Activated CD8-positive, alpha-beta T cell treated with anti-CD3 and anti-CD28 coated beads for 36 hours (primary cell): ENCODE measurements around the gene NCOR2. TPM values are rescaled to one million over a fixed set of nuclear protein-coding genes. Genes with fewer than 3 reads are reported as not detected.

Experiments
- ATAC-seq: fragments of 200-7000 bp; cut with Tn5 transposase; one replicate; pipeline ENCODE4 v1.10.0; 2021; ENCODE audit warnings: mild to moderate bottlenecking, moderate library complexity
- CTCF ChIA-PET: fragments of 350-600 bp; sonication (Branson Sonifier 250); formaldehyde crosslinking; loops from one replicate; lab custom pipeline; 2021; ENCODE audit warnings: antibody characterized with exemption; lab: Charles Lee
- POLR2A ChIA-PET: fragments of 350-600 bp; sonication (Branson Sonifier 250); formaldehyde crosslinking; loops from one replicate; lab custom pipeline; 2021; ENCODE audit warnings: antibody characterized with exemption; lab: Charles Lee
- DNase-seq: peaks from one replicate; pipeline ENCODE4 v3.0.0-alpha.2; 2020
- H3K27ac Mint-ChIP-seq: one replicate; pipeline ENCODE4 v1.8.0; 2021; ENCODE audit warnings: mild to moderate bottlenecking, mixed read lengths
- H3K27me3 Mint-ChIP-seq: one replicate; pipeline ENCODE4 v1.8.0; 2021; ENCODE audit warnings: mixed read lengths
- H3K36me3 Mint-ChIP-seq: one replicate; pipeline ENCODE4 v1.8.0; 2021; ENCODE audit warnings: low read depth, mixed read lengths
- H3K4me1 Mint-ChIP-seq: one replicate; pipeline ENCODE4 v1.8.0; 2021; ENCODE audit warnings: low read depth, mixed read lengths
- H3K4me3 Mint-ChIP-seq: one replicate; pipeline ENCODE4 v1.8.0; 2021; ENCODE audit warnings: mild to moderate bottlenecking, moderate library complexity, mixed read lengths
- H3K9me3 Mint-ChIP-seq: one replicate; pipeline ENCODE4 v1.8.0; 2021; ENCODE audit warnings: mixed read lengths
- intact Hi-C: fragments of 100-400 bp; cut with micrococcal nuclease; formaldehyde crosslinking; loops from one replicate; pipeline ENCODE4 v1.10.0; 2022
- total RNA-seq, 2 experiments: library from RNA; stranded (reverse); gene quantifications; one replicate each; pipeline ENCODE4 v1.2.3, GENCODE V29; 2021
- TF ChIP-seq, protein P1 (sequence below): fragments of 200-600 bp; IDR thresholded peaks from one replicate; pipeline ENCODE4 v1.8.0; 2022; ENCODE audit warnings: antibody characterized with exemption, mild to moderate bottlenecking

Gene NCOR2
- total RNA-seq, 2 experiments from 2014 or later, result 105 to 110 TPM

DNA sequence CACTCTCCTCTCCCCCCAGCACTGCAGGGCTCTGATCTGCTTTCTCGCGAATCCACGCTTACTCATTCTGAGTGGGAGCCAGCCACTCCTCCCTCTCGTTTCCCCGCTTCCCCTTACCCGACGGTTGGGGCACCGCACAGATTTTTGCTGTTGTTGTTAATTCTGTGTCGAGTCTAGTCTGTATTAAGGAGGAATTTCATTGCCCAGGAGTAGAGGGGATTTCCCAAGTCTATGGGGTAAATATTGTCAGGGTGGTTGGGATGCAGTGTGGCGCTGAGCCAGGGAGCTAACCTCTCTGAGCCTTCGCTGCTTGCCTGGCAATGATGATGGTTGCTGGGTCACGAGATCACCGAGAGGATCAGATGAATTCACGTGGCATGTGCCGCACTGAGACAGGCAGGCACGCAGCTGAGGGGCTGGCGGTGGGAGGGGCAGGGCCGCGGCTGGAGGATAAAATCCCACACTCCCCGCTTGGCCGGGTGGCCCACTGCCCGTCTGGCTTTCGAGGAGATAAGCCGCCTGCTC is 18.5 kb downstream of the NCOR2 start:
- Mint-ChIP-seq H3K36me3 (peaks cover 6% of the 10 kb centered on the region), H3K9me3 (no peaks in the 10 kb centered on the region), H3K27ac (peak overlapping the region; percentile 36), H3K27me3 (no peaks in the 10 kb centered on the region), H3K4me3 (no peak overlapping the region), H3K4me1 (peaks cover 84% of the 10 kb centered on the region)
- ChIA-PET POLR2A (no interaction called here), CTCF (no interaction called here)
- ATAC-seq (peak; percentile 54), DNase-seq (peak; percentile 62)
- TF ChIP-seq, protein P1, sequence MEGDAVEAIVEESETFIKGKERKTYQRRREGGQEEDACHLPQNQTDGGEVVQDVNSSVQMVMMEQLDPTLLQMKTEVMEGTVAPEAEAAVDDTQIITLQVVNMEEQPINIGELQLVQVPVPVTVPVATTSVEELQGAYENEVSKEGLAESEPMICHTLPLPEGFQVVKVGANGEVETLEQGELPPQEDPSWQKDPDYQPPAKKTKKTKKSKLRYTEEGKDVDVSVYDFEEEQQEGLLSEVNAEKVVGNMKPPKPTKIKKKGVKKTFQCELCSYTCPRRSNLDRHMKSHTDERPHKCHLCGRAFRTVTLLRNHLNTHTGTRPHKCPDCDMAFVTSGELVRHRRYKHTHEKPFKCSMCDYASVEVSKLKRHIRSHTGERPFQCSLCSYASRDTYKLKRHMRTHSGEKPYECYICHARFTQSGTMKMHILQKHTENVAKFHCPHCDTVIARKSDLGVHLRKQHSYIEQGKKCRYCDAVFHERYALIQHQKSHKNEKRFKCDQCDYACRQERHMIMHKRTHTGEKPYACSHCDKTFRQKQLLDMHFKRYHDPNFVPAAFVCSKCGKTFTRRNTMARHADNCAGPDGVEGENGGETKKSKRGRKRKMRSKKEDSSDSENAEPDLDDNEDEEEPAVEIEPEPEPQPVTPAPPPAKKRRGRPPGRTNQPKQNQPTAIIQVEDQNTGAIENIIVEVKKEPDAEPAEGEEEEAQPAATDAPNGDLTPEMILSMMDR, result no peak
- intact Hi-C loops, result loop anchor here (10.0 kb wide), 1 partner anchor 94 kb away; no protein-coding TSS in a partner anchor

DNA sequence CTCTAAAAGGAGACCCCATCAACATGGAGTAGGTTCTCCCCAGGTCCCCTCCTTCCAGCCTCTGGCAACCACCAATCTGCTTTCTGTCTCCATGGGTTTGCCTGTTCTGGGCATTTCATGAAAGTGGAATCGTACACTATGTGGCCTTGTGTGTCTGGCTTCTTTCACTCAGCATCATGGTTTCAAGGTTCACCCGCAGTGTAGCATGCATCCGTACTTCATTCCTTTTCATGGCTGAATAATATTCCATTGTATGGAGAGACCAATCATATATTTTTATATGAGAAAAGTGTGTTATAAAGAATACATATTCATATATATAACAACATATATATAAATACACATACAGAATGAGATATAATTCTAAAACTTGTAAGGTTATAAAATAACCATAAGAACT is 19.8 kb downstream of the NCOR2 start:
- CTCF ChIA-PET, result no interaction called here
- Mint-ChIP-seq H3K4me3 (no peak overlapping the region), H3K27me3 (no peaks in the 10 kb centered on the region), H3K27ac (no peak overlapping the region), H3K9me3 (no peaks in the 10 kb centered on the region), H3K36me3 (peaks cover 6% of the 10 kb centered on the region), H3K4me1 (peaks cover 81% of the 10 kb centered on the region)
- intact Hi-C loops, result loop anchor here (10.0 kb wide), 1 partner anchor 93 kb away; no protein-coding TSS in a partner anchor
- POLR2A ChIA-PET, result no interaction called here
- TF ChIP-seq, protein P1, result no peak
- DNase-seq (no peak), ATAC-seq (no peak)

DNA sequence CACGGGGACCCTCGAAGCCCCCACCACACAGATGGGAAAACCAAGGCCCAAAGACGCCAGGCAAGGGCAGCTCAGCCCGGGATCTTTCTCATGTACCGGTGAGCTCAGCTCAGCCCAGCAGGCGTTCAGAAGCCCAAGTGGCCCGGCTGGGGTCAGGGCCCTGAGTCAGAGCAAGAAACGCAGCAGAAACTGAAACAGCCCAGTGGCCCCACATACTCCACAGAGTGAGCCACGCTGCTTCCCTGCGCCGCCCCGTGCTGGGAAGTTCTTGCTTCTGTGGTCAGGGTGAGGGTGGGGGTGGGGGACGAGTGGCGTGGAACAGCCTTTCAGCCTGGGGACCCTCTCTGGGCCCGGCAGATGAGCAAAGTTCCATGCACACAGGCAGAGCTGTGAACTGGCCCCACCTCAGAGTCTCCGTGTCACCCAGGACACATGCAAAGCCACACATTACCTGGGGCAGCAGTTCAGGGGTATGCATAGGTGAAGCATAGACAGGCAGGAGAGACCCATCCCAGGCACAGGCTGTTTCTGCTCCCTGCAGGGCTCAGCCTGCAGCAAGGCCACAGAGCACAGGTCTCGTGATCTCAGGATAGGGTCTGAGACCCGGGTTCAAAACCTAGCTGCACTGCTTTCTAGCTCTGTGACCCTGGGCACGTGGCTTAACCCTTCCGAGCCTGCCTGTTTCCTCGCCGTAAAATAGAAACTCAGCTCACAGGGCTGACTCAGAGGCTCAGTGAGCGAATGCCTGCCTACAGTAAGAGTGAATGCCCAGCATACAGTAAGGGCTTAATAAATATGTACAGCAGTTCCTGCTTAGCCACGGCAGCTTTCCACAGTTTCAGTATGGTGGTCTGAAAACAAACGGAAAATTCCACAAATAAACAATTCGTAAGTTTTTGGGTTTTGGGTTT is 21.6 kb downstream of the NCOR2 start:
- no peaks in the 10 kb centered on the region for H3K9me3 Mint-ChIP-seq
- H3K36me3 Mint-ChIP-seq, result peaks cover 6% of the 10 kb centered on the region
- H3K27me3 Mint-ChIP-seq, result no peaks in the 10 kb centered on the region
- peak; percentile 81 for ATAC-seq
- CTCF ChIA-PET, result interaction anchor here (0.9 to 1.6 kb wide), 4 partner anchors 16 to 82 kb away, joined by 3 to 5 read pairs (median 4); no protein-coding TSS in a partner anchor
- peaks cover 73% of the 10 kb centered on the region for H3K4me1 Mint-ChIP-seq
- TF ChIP-seq, protein P1, result no peak
- peak; percentile 81 for DNase-seq
- intact Hi-C loops, result loop anchor here (10.0 kb wide), 1 partner anchor 91 kb away; no protein-coding TSS in a partner anchor
- POLR2A ChIA-PET, result interaction anchor here (0.9 to 2.1 kb wide), 5 partner anchors 8 to 191 kb away, joined by 3 to 6 read pairs (median 3); no protein-coding TSS in a partner anchor
- H3K4me3 Mint-ChIP-seq, result peak overlapping the region; percentile 7
- no peak overlapping the region for H3K27ac Mint-ChIP-seq

DNA sequence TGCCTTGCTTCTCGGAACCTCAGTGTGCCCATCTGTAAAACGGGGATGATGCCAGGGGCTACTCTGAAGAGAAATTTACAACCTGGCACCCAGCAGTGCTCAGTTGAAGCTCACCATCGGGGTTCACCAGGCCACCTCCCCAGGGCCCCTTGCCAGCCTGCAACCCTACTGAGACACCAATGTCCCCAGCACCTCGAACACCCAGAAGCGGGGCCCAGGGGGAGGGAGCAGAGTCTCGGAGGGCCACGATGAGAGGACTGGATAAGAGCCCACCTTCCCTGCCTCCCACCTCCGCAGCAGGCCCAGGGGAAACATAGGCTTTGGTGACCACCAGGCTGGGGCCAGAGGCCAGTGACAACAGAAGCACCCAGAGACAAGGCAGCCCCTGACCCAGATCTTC is 22.4 kb downstream of the NCOR2 start:
- TF ChIP-seq, protein P1, result no peak
- Mint-ChIP-seq H3K27me3 (no peaks in the 10 kb centered on the region), H3K27ac (no peak overlapping the region), H3K36me3 (peaks cover 6% of the 10 kb centered on the region), H3K4me3 (no peak overlapping the region), H3K4me1 (peaks cover 66% of the 10 kb centered on the region), H3K9me3 (no peaks in the 10 kb centered on the region)
- ATAC-seq (no peak), DNase-seq (no peak)
- ChIA-PET CTCF (interaction anchor here (1.1 to 1.6 kb wide), 3 partner anchors 51 to 81 kb away, joined by 3 to 5 read pairs (median 4); no protein-coding TSS in a partner anchor), POLR2A (interaction anchor here (1.3 to 2.1 kb wide), 2 partner anchors 91 to 191 kb away, joined by 3 to 6 read pairs; no protein-coding TSS in a partner anchor)
- intact Hi-C loops, result loop anchor here (10.0 kb wide), 1 partner anchor 90 kb away; no protein-coding TSS in a partner anchor
